HG03060 (cell line): ENCODE results near the gene PACRG.

Source experiments
- ATAC-seq: cut with Tn5 transposase; IDR thresholded peaks from one replicate; pipeline ENCODE4 v1.9.1; 2021; ENCODE audit warnings: low read depth, moderate number of reproducible peaks; ENCODE audit not compliant: unreplicated experiment

Gene PACRG

GRCh38 chr6:163255265-163255664 is 527.5 kb downstream of the PACRG start:
- ATAC-seq, result no peak

- ATAC-seq, result no peak
Observed at GRCh38 chr6:163259689-163260088, 531.9 kb downstream of the PACRG start.

- ATAC-seq, result no peak
Observed at GRCh38 chr6:163260111-163260895, 532.5 kb downstream of the PACRG start.

- ATAC-seq, result no peak
Observed at GRCh38 chr6:163260911-163261310, 533.1 kb downstream of the PACRG start.

- no peak for ATAC-seq
Observed at GRCh38 chr6:163261361-163261760, 533.6 kb downstream of the PACRG start.

GRCh38 chr6:163262080-163262479 is 534.3 kb downstream of the PACRG start:
- no peak for ATAC-seq

- ATAC-seq, result no peak
Observed at GRCh38 chr6:163263196-163263595, 535.4 kb downstream of the PACRG start.

- ATAC-seq, result no peak
Observed at GRCh38 chr6:163263998-163264661, 536.4 kb downstream of the PACRG start.

GRCh38 chr6:163264662-163265035 is 536.9 kb downstream of the PACRG start:
- no peak for ATAC-seq

- ATAC-seq, result no peak
Observed at GRCh38 chr6:163281634-163282033, 553.9 kb downstream of the PACRG start.

GRCh38 chr6:163282672-163283071 is 554.9 kb downstream of the PACRG start:
- no peak for ATAC-seq

- ATAC-seq, result no peak
Observed at GRCh38 chr6:163284151-163284550, 556.4 kb downstream of the PACRG start.

- ATAC-seq, result no peak
Observed at GRCh38 chr6:163285691-163286090, 557.9 kb downstream of the PACRG start.

GRCh38 chr6:163287626-163288025 is 559.9 kb downstream of the PACRG start:
- ATAC-seq, result no peak

- no peak for ATAC-seq
Observed at GRCh38 chr6:163288066-163288465, 560.3 kb downstream of the PACRG start.

- no peak for ATAC-seq
Observed at GRCh38 chr6:163288915-163289314, 561.1 kb downstream of the PACRG start.

GRCh38 chr6:163289447-163289846 is 561.7 kb downstream of the PACRG start:
- ATAC-seq, result no peak

GRCh38 chr6:163290545-163291274 is 562.9 kb downstream of the PACRG start:
- no peak for ATAC-seq

GRCh38 chr6:163291622-163292021 is 563.8 kb downstream of the PACRG start:
- no peak for ATAC-seq

GRCh38 chr6:163293286-163293685 is 565.5 kb downstream of the PACRG start:
- ATAC-seq, result no peak

GRCh38 chr6:163294734-163295133 is 567.0 kb downstream of the PACRG start:
- ATAC-seq, result no peak
